ENCODE results near the gene AUTS2. TPM values are rescaled to one million over a fixed set of nuclear protein-coding genes. Genes with fewer than 3 reads are reported as not detected.

AUTS2 gene
- total RNA-seq, 1 donor from 2014 or later, result 49.8 TPM

GRCh38 chr7:70406186-70406949 is 808.1 kb downstream of the AUTS2 start:
- no peak for DNase-seq (ENCODE audit: low spot score)

GRCh38 chr7:70406950-70407209 is 808.6 kb downstream of the AUTS2 start:
- DNase-seq (ENCODE audit: low spot score), result no peak

GRCh38 chr7:70408477-70408876 is 810.2 kb downstream of the AUTS2 start:
- DNase-seq (ENCODE audit: low spot score), result no peak

- DNase-seq (ENCODE audit: low spot score), result no peak
These were observed 810.6 kb downstream of the AUTS2 start for GRCh38 chr7:70408891-70409290.

- no peak for DNase-seq (ENCODE audit: low spot score)
These were observed 812.0 kb downstream of the AUTS2 start for GRCh38 chr7:70410134-70410750.

GRCh38 chr7:70414368-70414767 is 816.1 kb downstream of the AUTS2 start:
- no peak for DNase-seq (ENCODE audit: low spot score)

GRCh38 chr7:70415179-70415972 is 817.1 kb downstream of the AUTS2 start:
- DNase-seq (ENCODE audit: low spot score), result no peak

- no peak for DNase-seq (ENCODE audit: low spot score)
These were observed 818.2 kb downstream of the AUTS2 start for GRCh38 chr7:70416347-70416985.

- DNase-seq (ENCODE audit: low spot score), result no peak
These were observed 818.8 kb downstream of the AUTS2 start for GRCh38 chr7:70416986-70417655.

GRCh38 chr7:70419526-70420380 is 821.5 kb downstream of the AUTS2 start:
- no peak for DNase-seq (ENCODE audit: low spot score)

GRCh38 chr7:70420381-70420662 is 822.0 kb downstream of the AUTS2 start:
- no peak for DNase-seq (ENCODE audit: low spot score)

- no peak for DNase-seq (ENCODE audit: low spot score)
These were observed 823.0 kb downstream of the AUTS2 start for GRCh38 chr7:70421319-70421718.

GRCh38 chr7:70426249-70426880 is 828.1 kb downstream of the AUTS2 start:
- no peak for DNase-seq (ENCODE audit: low spot score)

- no peak for DNase-seq (ENCODE audit: low spot score)
These were observed 834.3 kb downstream of the AUTS2 start for GRCh38 chr7:70432567-70433001.

- no peak for DNase-seq (ENCODE audit: low spot score)
These were observed 836.1 kb downstream of the AUTS2 start for GRCh38 chr7:70434376-70434775.

GRCh38 chr7:70434821-70435220 is 836.5 kb downstream of the AUTS2 start:
- no peak for DNase-seq (ENCODE audit: low spot score)

GRCh38 chr7:70435634-70436033 is 837.4 kb downstream of the AUTS2 start:
- no peak for DNase-seq (ENCODE audit: low spot score)

- no peak for DNase-seq (ENCODE audit: low spot score)
These were observed 838.6 kb downstream of the AUTS2 start for GRCh38 chr7:70436790-70437350.

- DNase-seq (ENCODE audit: low spot score), result no peak
These were observed 841.4 kb downstream of the AUTS2 start for GRCh38 chr7:70439651-70440050.

Data from umbilical cord (tissue), 2 donors.